GM10248 (cell line): ENCODE data around the gene ZCCHC14.
"Not testable (repeated sequence)": the region's sequence is repeated elsewhere in the genome, so short reads cannot be mapped to it uniquely, and the experiment has no call there.

Source experiments
- CTCF ChIA-PET: fragments of 300-600 bp; sonication (Branson Sonifier 250); formaldehyde crosslinking; extraction: SDS; loops from one replicate; lab custom pipeline; 2021; ENCODE audit warnings: antibody characterized with exemption; lab: Yijun Ruan, JAX
- POLR2A ChIA-PET: fragments of 350-650 bp; sonication (Branson Sonifier 250); formaldehyde crosslinking; extraction: SDS; loops from one replicate; lab custom pipeline; 2020; ENCODE audit warnings: antibody characterized with exemption; lab: Yijun Ruan, JAX
- DNase-seq: peaks from one replicate; pipeline ENCODE4 v3.0.0; 2012; ENCODE audit errors: extremely low spot score
- TF ChIP-seq, protein P1 (sequence below): IDR thresholded peaks from 2 replicates; pipeline ENCODE4 v1.5.1; 2012; ENCODE audit warnings: mild to moderate bottlenecking, low read depth; ENCODE audit errors: extremely low read depth, missing control alignments, control extremely low read depth

The ZCCHC14 gene

DNA sequence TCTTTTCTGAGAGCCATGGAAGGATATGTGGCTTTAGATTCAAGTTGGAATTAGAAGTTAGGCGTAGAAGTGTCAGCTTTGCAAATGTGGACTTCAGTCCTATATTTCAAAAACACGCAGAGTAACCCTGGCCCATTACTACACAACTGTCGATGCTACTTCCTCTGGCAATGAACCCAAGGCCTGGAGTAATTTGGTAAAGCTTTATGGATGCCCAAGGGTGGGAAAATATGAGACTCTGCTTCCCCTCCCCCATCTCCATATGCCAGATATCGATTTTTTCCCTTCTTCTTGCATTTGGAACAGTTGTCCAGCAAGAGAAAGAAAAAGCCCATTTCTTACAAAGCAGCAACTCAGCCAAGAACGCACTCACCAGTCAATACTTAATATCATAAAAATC, 103.6 kb downstream of the ZCCHC14 start:
- ChIA-PET POLR2A (no interaction called here), CTCF (no interaction called here)
- no peak for DNase-seq
- TF ChIP-seq, protein P1, sequence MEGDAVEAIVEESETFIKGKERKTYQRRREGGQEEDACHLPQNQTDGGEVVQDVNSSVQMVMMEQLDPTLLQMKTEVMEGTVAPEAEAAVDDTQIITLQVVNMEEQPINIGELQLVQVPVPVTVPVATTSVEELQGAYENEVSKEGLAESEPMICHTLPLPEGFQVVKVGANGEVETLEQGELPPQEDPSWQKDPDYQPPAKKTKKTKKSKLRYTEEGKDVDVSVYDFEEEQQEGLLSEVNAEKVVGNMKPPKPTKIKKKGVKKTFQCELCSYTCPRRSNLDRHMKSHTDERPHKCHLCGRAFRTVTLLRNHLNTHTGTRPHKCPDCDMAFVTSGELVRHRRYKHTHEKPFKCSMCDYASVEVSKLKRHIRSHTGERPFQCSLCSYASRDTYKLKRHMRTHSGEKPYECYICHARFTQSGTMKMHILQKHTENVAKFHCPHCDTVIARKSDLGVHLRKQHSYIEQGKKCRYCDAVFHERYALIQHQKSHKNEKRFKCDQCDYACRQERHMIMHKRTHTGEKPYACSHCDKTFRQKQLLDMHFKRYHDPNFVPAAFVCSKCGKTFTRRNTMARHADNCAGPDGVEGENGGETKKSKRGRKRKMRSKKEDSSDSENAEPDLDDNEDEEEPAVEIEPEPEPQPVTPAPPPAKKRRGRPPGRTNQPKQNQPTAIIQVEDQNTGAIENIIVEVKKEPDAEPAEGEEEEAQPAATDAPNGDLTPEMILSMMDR = no peak

DNA sequence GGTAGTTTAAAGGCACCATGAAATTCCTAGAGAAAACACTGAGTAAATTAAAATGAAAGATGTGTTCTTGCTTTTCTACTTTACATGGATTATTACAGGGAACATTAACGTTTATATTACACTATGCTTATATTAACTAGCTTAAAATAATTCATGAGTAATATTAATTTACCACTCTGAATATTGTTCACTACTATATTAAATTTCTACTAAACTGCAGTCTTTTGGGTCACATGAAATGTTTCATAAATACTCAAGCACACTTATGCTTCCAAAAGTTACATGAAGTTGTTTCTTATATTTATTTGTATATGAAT, 104.0 kb downstream of the ZCCHC14 start:
- DNase-seq = no peak
- ChIA-PET POLR2A (interaction anchor here (1.4 to 1.5 kb wide), 2 partner anchors 11 to 13 kb away, joined by 6 read pairs; no protein-coding TSS in a partner anchor), CTCF (no interaction called here)
- TF ChIP-seq, protein P1 = no peak

DNA sequence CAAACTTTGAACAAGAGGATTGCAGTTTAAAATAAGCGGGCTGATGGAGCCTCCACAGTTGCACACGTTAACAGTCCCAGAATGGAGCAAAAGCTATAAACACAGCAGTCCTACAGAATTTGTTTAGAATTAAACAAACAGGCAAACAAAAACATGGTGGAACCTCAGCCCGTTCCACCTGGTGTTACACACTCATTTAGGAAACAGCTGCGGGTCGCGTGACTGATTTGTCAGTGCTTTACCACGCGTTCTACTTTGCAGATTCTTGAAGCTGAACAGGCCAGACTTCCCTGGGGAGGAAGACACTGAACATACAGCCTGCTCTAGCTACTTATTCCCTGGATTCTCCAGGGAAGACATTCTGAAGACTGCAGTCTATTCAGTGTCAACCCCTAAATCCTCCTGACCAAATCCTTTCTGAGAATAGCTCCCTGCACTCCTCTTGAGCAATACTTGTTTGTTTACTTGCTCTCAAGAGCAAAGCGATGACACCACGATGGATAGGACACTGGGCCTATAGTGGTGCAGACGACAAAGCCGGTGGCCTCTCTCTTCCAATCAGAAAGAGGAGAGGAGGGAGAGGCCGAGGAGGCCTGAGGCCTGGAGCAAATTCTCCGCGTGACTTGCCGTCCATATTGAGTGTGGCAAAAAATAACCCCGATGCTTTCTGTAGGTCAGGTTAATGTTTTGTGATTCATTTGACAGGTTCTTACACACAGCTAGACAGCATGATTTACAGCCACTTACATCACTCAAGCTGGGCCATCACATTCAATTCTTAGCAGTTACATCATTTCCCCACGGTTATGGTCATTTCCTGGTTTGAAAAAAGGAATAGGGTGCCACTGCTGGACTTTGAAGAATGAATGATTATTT, 104.6 kb downstream of the ZCCHC14 start:
- ChIA-PET CTCF (no interaction called here), POLR2A (interaction anchor here (1.4 to 1.5 kb wide), 2 partner anchors 12 to 13 kb away, joined by 6 read pairs; no protein-coding TSS in a partner anchor)
- DNase-seq = peak; percentile 86
- TF ChIP-seq, protein P1 = no peak

DNA sequence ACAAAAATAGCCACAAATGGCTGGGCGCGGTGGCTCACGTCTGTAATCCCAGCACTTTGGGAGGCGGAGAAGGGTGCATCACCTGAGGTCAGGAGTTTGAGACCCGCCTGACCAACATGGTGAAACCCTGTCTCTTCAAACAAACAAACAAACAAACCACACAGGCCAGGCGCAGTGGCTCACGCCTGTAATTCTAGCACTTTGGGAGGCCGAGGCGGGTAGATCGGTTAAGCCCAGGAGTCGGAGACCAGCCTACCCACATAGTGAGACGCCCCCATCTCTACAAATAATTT, 108.0 kb downstream of the ZCCHC14 start:
- not testable (repeated sequence) for DNase-seq
- CTCF ChIA-PET = interaction anchor here (2.2 kb wide), 1 partner anchor 10 kb away, joined by 19 read pairs; no protein-coding TSS in a partner anchor
- POLR2A ChIA-PET = interaction anchor here (2.6 kb wide), 1 partner anchor 10 kb away, joined by 20 read pairs; no protein-coding TSS in a partner anchor

DNA sequence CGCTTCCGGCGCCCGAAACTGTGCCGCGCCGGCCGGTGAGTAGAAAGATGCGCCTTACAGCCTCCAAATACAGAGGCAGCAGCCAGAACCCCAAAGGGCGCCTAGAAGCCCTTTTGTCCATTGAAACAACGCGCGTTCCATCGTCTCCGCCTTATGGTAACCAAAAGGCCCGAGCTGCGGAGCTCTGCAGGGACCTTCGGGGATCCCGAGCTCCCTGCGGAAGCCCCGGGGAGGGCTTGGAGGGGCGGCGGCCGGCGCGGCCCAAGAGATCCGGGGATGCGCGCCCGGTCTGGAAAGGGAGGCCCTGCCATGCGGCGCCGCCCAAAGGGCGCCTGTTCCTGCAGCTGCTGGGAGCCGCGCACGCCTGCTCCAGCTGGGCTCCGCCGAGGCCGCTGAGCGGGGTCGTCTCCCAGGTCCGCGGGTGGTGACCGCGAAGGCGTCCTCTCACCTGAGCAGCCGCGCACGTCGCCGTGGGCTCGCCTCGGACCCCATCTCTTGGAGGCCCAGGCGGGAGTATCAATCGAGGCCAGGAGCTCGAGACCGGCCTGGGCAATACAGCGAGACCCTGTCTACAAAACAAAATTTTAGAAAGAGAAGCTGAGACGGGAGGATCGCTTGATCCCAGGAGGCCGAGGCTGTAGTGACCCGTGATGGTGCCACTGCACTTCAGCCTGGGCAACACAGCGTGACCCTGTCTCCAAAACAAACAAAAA, 108.5 kb downstream of the ZCCHC14 start:
- no peak for DNase-seq
- TF ChIP-seq, protein P1 = no peak
- ChIA-PET CTCF (interaction anchor here (1.0 to 2.2 kb wide), 4 partner anchors 10 to 251 kb away, joined by 3 to 19 read pairs (median 5); no protein-coding TSS in a partner anchor), POLR2A (interaction anchor here (0.9 to 2.6 kb wide), 4 partner anchors 8 to 67 kb away, joined by 3 to 20 read pairs (median 8); partner anchors contain the start of genes C16orf95 and MAP1LC3B)

DNA sequence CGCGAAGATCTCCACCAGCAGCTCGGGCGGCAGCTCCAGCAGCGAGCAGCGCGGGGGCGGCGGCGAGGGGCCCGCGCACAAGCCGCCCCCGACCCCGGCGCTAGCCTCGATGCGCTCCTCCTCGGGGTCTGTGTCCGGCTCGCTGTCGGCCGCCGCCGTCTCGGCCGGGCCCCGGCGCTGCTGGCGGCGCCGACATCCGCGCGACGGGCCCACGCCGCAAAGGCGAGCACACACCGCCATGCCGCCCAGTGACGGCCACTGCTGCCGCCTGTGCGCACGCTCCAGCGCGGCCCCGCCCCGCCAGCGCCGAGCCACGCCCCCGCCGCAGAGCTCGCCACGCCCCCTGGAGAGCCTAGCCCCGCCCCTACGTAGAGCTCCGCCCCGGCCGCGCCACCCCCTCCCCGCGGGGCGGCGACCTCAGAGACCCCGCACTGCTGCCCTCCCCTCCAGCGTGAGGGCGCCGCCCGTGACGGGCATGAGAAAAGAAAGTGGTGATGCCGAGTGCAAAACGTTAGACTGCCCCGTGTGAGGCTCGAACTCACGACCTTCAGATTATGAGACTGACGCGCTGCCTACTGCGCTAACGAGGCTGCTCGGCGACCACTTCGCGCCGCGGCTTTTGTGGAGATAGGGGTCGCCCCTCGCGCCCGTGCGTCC, 109.2 kb downstream of the ZCCHC14 start, which contains the start of gene FBXO31:
FBXO31 (minus strand) TSS at position 272 of the 657 bp plus-strand sequence; CDS start at position 240, 32 bp downstream.
- POLR2A ChIA-PET = interaction anchor here (0.6 to 2.6 kb wide), 5 partner anchors 9 to 67 kb away, joined by 3 to 20 read pairs (median 4); partner anchors contain the start of genes C16orf95 and MAP1LC3B
- CTCF ChIA-PET = interaction anchor here (1.0 to 2.2 kb wide), 4 partner anchors 11 to 251 kb away, joined by 3 to 19 read pairs (median 5); no protein-coding TSS in a partner anchor
- TF ChIP-seq, protein P1 = no peak

More for the DNA sequence above, 109.2 kb downstream of the ZCCHC14 start, which contains the start of gene FBXO31:
- DNase-seq = peak; percentile 87
